GM12872 (cell line): ENCODE data around the gene IGSF21.

Source experiments
- CTCF ChIP-seq: IDR thresholded peaks from 3 replicates; pipeline ENCODE4 v1.5.1; 2011; ENCODE audit warnings: low read depth, mild to moderate bottlenecking, low read length, moderate library complexity; ENCODE audit not compliant: insufficient read depth

IGSF21 gene

GRCh38 chr1:18353992-18354391 is 246.4 kb downstream of the IGSF21 start:
- TF ChIP-seq CTCF = no peak

DNA sequence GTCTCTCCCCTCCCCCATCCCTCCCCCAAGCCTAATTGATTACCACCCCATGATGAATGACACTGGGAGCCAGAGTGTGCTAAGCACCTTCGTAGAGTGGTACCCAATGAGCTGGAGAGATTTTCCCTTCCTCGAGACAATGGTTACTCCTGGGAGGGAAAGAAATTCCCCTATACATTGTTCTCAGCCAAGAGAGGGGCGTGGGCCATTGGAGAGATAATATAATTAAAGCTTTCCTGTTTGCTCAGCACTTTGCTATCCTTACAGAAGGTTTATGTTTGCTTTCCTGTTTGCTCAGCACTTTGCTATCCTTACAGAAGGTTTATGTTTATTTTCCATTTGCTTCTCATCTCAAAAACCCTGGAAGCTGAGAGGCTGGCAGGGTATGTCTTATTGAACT is 247.0 kb downstream of the IGSF21 start:
- TF ChIP-seq CTCF = no peak

DNA sequence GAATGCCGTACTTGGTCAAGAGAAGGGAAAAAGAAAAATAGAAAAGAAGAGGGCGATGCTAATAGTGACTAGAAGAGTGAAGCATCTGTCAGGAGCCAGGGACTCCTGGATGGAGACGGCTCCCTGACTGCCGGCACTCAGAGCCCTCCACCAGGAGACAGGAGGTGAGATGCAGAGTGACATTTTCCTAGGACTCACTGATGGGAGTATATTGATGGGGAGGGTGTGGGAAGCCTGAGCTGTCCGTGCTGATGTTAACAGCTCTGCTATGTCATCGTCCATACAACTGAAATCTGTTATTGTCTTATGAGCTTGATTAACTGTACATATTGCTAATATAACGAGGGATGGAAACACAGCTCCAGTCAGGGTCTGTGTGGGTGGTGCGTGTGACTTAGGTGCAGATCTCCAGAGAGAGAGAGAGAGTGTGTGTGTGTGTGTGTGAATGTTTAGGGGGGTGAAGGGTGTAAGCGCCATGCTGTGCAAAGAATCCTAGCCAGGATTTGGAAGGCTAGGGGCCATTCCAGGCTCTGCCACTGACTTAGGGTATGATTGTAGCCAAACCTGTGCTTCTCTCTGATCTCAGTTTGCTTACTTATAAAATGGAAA is 250.1 kb downstream of the IGSF21 start:
- no peak for TF ChIP-seq CTCF

DNA sequence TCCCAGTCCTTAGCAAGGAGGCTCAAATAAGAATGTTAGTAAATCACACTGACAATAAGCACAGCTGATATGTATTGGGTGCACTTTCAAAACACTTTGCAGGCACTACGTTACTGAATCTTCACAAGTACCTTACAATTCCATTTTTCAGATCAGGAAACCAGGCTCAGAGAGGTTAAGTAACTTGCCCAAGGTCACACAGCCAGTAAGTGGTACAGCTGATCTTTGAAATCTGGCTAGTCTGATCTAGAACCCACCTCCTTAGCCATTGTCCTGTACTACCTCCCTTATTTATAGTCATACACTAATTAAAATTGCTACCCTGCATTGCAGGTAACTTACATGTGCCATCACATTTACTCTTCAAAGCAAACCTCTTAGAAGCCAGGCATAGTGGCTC is 251.0 kb downstream of the IGSF21 start:
- TF ChIP-seq CTCF = no peak

GRCh38 chr1:18360251-18360650 is 252.7 kb downstream of the IGSF21 start:
- TF ChIP-seq CTCF = no peak

- TF ChIP-seq CTCF = no peak
These were observed 254.6 kb downstream of the IGSF21 start for GRCh38 chr1:18362150-18362549.

- no peak for TF ChIP-seq CTCF
These were observed 255.8 kb downstream of the IGSF21 start for GRCh38 chr1:18363436-18363835.

DNA sequence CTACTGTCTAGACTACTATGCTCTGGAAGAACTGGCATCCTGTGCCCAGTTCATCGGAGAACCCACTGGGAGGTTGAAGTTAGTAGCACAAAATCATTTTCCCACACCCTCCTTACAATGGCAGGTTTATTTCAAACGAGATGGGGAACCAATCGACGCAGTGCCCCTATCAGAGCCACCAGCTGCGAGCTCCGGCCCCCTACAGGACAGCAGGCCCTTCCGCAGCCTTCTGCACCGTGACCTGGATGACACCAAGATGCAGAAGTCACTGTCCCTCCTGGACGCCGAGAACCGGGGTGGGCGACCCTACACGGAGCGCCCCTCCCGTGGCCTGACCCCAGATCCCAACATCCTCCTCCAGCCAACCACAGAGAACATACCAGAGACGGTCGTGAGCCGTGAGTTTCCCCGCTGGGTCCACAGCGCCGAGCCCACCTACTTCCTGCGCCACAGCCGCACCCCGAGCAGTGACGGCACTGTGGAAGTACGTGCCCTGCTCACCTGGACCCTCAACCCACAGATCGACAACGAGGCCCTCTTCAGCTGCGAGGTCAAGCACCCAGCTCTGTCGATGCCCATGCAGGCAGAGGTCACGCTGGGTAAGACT is 257.6 kb downstream of the IGSF21 start:
- 0 out of 3 replicates have a peak, but pooled peaks have one; percentile 10 for TF ChIP-seq CTCF
